Right lobe of liver (tissue), 6 donors: ENCODE results near the gene IL23R. TPM values are rescaled to one million over a fixed set of nuclear protein-coding genes. Genes with fewer than 3 reads are reported as not detected.
"Not testable (repeated sequence)": the region's sequence is repeated elsewhere in the genome, so short reads cannot be mapped to it uniquely, and the experiment has no call there.

Source experiments
- ATAC-seq, 4 donors: fragments of 200-7000 bp; cut with Tn5 transposase; one replicate each; pipeline ENCODE4 v1.9.1; 2020; ENCODE audit warnings: mild to moderate bottlenecking in 4 of 4, moderate library complexity in 4 of 4
- DNase-seq, 3 donors: peaks; one replicate each; pipeline ENCODE4 v3.0.0-alpha.2; 2020
- H3K27ac ChIP-seq, 3 donors: fragments of 200-600 bp; one replicate each; pipeline ENCODE4 v1.8.0; 2022
- H3K27me3 ChIP-seq, 2 donors: fragments of 200-600 bp; one replicate each; pipeline ENCODE4 v1.8.0; 2022
- H3K36me3 ChIP-seq, 4 donors: fragments of 200-600 bp; sonication (generic) in 1 of 4; one replicate each; pipeline versions ENCODE4 v1.5.1 to v1.8.0; 2017 to 2022; ENCODE audit warnings: control low read depth in 1 of 4
- H3K4me1 ChIP-seq, 4 donors: fragments of 200-600 bp; sonication (generic) in 1 of 4; one replicate each; pipeline versions ENCODE4 v1.5.1 to v1.8.0; 2017 to 2022; ENCODE audit warnings: control low read depth in 1 of 4
- H3K4me3 ChIP-seq, 3 donors: fragments of 200-600 bp; one replicate each; pipeline ENCODE4 v1.8.0; 2022
- H3K9me3 ChIP-seq, 4 donors: fragments of 200-600 bp; sonication (generic) in 1 of 4; one replicate each; pipeline versions ENCODE4 v1.5.1 to v1.8.0; 2017 to 2022; ENCODE audit warnings: control low read depth in 1 of 4
- CTCF ChIP-seq, 4 donors: fragments of 200-600 bp in 3 of 4; fragments of 450-650 bp in 1 of 4; IDR thresholded peaks; one replicate each; pipeline versions ENCODE4 v1.5.1 to v1.8.0; 2016 to 2022; ENCODE audit warnings: antibody characterized with exemption in 4 of 4, mild to moderate bottlenecking in 2 of 4
- POLR2A ChIP-seq: fragments of 450-650 bp; IDR thresholded peaks from one replicate; pipeline ENCODE4 v1.6.1; 2017; ENCODE audit warnings: antibody characterized with exemption, mild to moderate bottlenecking
- WGBS: methylation state at CpG from one replicate; pipeline ENCODE4 v1.1.6; 2018; ENCODE audit warnings: low coverage, low lambda C conversion rate; ENCODE audit not compliant: insufficient coverage; ENCODE audit errors: missing lambda C conversion rate; 5-methylcytosine and 5-hydroxymethylcytosine counted together
- intact Hi-C, 2 donors: fragments of 100-400 bp; cut with DNase I; formaldehyde crosslinking; loops; one replicate each; pipeline versions ENCODE4 v1.11.2 to v1.14.1; 2022
- total RNA-seq, 6 experiments: library from RNA; depleted of rRNA in 2 of 6; stranded (reverse); fragments of >200 nt in 2 of 6; fragmentation: NEBNext Ultra II Directional in 3 of 6; extraction: Animal tissue kit (Norgen Biotek cat#: 25700) in 3 of 6; gene quantifications; one replicate each; pipeline versions ENCODE4 v1.1.0 to v1.2.4, GENCODE V29; 2016 to 2023
- donor health status: DM: no; HTN: yes; CAD: no.
- donor health status: DM: no; HTN: no; CAD: no.
- donor health status: DM: no; HTN: no; CAD: no.
- donor health status: DM: no; HTN: yes; CAD: no.
- donor health status: DM: no; HTN: yes; CAD: no.

The IL23R gene
- total RNA-seq, 6 experiments from 2014 or later, result 0.12 TPM; not detected in 5

- DNase-seq (no peak), ATAC-seq (no peak)
- TF ChIP-seq POLR2A, result no peak
- no peak for TF ChIP-seq CTCF (IDR thresholded peaks at IDR 0.05)
- 93% methylated on average over 2 of the region's 2 CpGs for WGBS
- intact Hi-C loops, result loop anchor here (10.0 kb wide), 2 partner anchors 146 to 366 kb away; no protein-coding TSS in a partner anchor
- H3K36me3 ChIP-seq, result no peaks in the 10 kb centered on the region
- no peaks in the 10 kb centered on the region for H3K9me3 ChIP-seq
- no peak overlapping the region for H3K4me3 ChIP-seq
- no peak overlapping the region for H3K27ac ChIP-seq
- peaks cover 0 to under 1% (median 0%) of the 10 kb centered on the region in 4 donors for H3K4me1 ChIP-seq
- no peaks in the 10 kb centered on the region for H3K27me3 ChIP-seq
Observed at GRCh38 chr1:67140460-67140859, 25.8 kb upstream of the IL23R start.

GRCh38 chr1:67141832-67142231 lies 24.4 kb upstream of the IL23R start:
- H3K36me3 ChIP-seq, H3K9me3 ChIP-seq, DNase-seq, H3K27ac ChIP-seq, H3K4me1 ChIP-seq, ATAC-seq, H3K4me3 ChIP-seq, H3K27me3 ChIP-seq: not testable (repeated sequence)
- WGBS, result 69% methylated on average over 3 of the region's 3 CpGs
- intact Hi-C loops, result loop anchor here (10.0 kb wide), 2 partner anchors 147 to 367 kb away; no protein-coding TSS in a partner anchor

- no peak for TF ChIP-seq POLR2A
- TF ChIP-seq CTCF (IDR thresholded peaks at IDR 0.05), result no peak
- no peaks in the 10 kb centered on the region for H3K9me3 ChIP-seq
- 58% methylated on average over 3 of the region's 3 CpGs for WGBS
Observed at GRCh38 chr1:67142931-67143330, 23.3 kb upstream of the IL23R start.

GRCh38 chr1:67143966-67144365 lies 22.3 kb upstream of the IL23R start:
- no peak overlapping the region for H3K4me3 ChIP-seq
- intact Hi-C loops, result loop anchor here (10.0 kb wide), 2 partner anchors 149 to 369 kb away; no protein-coding TSS in a partner anchor

More at GRCh38 chr1:67142931-67143330, 23.3 kb upstream of the IL23R start:
- no peaks in the 10 kb centered on the region for H3K36me3 ChIP-seq
- DNase-seq, result no peak
- intact Hi-C loops, result loop anchor here (10.0 kb wide), 2 partner anchors 148 to 368 kb away; no protein-coding TSS in a partner anchor
- no peak overlapping the region for H3K27ac ChIP-seq
- no peaks in the 10 kb centered on the region for H3K4me1 ChIP-seq
- no peak for ATAC-seq
- no peaks in the 10 kb centered on the region for H3K27me3 ChIP-seq
- H3K4me3 ChIP-seq, result no peak overlapping the region

More at GRCh38 chr1:67143966-67144365, 22.3 kb upstream of the IL23R start:
- no peaks in the 10 kb centered on the region for H3K27me3 ChIP-seq
- H3K4me1 ChIP-seq, result peaks cover 0 to 3% (median 0%) of the 10 kb centered on the region in 4 donors
- 83% methylated on average over 3 of the region's 3 CpGs for WGBS
- no peak for TF ChIP-seq CTCF (IDR thresholded peaks at IDR 0.05)
- no peak for TF ChIP-seq POLR2A
- no peak for DNase-seq
- H3K27ac ChIP-seq, result no peak overlapping the region
- H3K9me3 ChIP-seq, result no peaks in the 10 kb centered on the region
- no peaks in the 10 kb centered on the region for H3K36me3 ChIP-seq
- ATAC-seq, result no peak
